NB4 (cell line): ENCODE measurements around the gene LRP2BP.

Experiments used
- DNase-seq: peaks from one replicate; pipeline ENCODE4 v3.0.0; 2010; ENCODE audit warnings: low read depth
- H3K4me3 ChIP-seq: one replicate; pipeline ENCODE4 v1.5.1; 2011; ENCODE audit warnings: mild to moderate bottlenecking, low read depth, low read length, moderate library complexity
- MYC ChIP-seq: IDR thresholded peaks from 2 replicates; pipeline ENCODE4 v1.6.1; 2011; ENCODE audit warnings: low read depth, low read length
- POLR2A ChIP-seq: IDR thresholded peaks from 2 replicates; pipeline ENCODE4 v1.6.1; 2011; ENCODE audit warnings: mild to moderate bottlenecking; ENCODE audit not compliant: insufficient read length; ENCODE audit errors: extremely low read depth
- TF ChIP-seq, protein P1 (sequence below): IDR thresholded peaks from one replicate; pipeline ENCODE4 v1.5.1; 2012; ENCODE audit warnings: low read depth, low read length
- TF ChIP-seq, protein P2 (sequence below): IDR thresholded peaks from 2 replicates; pipeline ENCODE4 v1.6.1; 2011; ENCODE audit warnings: low read depth, low read length

LRP2BP gene

DNA sequence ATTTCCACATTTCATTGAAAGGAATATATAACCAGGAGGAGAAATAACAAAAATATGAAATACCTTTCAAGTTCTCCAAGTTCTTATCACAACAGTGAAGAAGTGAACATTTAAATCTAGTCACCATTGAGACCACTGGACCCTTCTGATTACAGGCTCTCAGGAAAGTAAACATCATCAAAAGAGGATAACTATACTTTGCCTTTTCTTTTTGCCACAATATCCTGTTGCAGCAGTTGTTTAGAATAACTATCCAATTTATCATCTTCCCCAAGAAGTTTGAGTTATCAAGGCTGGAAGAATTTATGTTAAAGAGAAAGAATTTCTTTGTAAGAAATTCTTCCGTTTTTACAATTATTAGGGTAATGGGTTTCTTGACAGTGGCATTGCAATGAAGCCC, 3.6 kb downstream of the LRP2BP start:
- no peak for DNase-seq
- no peak overlapping the region for H3K4me3 ChIP-seq
- TF ChIP-seq MYC (no peak), POLR2A (no peak)
- TF ChIP-seq, protein P1, sequence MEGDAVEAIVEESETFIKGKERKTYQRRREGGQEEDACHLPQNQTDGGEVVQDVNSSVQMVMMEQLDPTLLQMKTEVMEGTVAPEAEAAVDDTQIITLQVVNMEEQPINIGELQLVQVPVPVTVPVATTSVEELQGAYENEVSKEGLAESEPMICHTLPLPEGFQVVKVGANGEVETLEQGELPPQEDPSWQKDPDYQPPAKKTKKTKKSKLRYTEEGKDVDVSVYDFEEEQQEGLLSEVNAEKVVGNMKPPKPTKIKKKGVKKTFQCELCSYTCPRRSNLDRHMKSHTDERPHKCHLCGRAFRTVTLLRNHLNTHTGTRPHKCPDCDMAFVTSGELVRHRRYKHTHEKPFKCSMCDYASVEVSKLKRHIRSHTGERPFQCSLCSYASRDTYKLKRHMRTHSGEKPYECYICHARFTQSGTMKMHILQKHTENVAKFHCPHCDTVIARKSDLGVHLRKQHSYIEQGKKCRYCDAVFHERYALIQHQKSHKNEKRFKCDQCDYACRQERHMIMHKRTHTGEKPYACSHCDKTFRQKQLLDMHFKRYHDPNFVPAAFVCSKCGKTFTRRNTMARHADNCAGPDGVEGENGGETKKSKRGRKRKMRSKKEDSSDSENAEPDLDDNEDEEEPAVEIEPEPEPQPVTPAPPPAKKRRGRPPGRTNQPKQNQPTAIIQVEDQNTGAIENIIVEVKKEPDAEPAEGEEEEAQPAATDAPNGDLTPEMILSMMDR: no peak
- TF ChIP-seq, protein P2, sequence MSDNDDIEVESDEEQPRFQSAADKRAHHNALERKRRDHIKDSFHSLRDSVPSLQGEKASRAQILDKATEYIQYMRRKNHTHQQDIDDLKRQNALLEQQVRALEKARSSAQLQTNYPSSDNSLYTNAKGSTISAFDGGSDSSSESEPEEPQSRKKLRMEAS: no peak

GRCh38 chr4:185390941-185391340, 4.8 kb downstream of the LRP2BP start:
- TF ChIP-seq POLR2A: no peak
- no peak for TF ChIP-seq MYC
- TF ChIP-seq, protein P2: no peak
- TF ChIP-seq, protein P1: no peak
- no peak overlapping the region for H3K4me3 ChIP-seq
- DNase-seq: no peak

GRCh38 chr4:185387957-185388356, 7.8 kb downstream of the LRP2BP start:
- no peak overlapping the region for H3K4me3 ChIP-seq
- no peak for TF ChIP-seq MYC
- TF ChIP-seq, protein P2: no peak

GRCh38 chr4:185384930-185385331, 10.8 kb downstream of the LRP2BP start:
- peak; percentile 6 for DNase-seq
- no peak overlapping the region for H3K4me3 ChIP-seq
- no peak for TF ChIP-seq MYC
- TF ChIP-seq, protein P2: no peak
- no peak for TF ChIP-seq POLR2A
- TF ChIP-seq, protein P1: no peak

More at GRCh38 chr4:185387957-185388356, 7.8 kb downstream of the LRP2BP start:
- DNase-seq: no peak

- DNase-seq: no peak
- no peak overlapping the region for H3K4me3 ChIP-seq
- TF ChIP-seq, protein P2: no peak
- TF ChIP-seq POLR2A: no peak
- TF ChIP-seq, protein P1: no peak
- no peak for TF ChIP-seq MYC
Observed at GRCh38 chr4:185384061-185384460, 11.7 kb downstream of the LRP2BP start.

DNA sequence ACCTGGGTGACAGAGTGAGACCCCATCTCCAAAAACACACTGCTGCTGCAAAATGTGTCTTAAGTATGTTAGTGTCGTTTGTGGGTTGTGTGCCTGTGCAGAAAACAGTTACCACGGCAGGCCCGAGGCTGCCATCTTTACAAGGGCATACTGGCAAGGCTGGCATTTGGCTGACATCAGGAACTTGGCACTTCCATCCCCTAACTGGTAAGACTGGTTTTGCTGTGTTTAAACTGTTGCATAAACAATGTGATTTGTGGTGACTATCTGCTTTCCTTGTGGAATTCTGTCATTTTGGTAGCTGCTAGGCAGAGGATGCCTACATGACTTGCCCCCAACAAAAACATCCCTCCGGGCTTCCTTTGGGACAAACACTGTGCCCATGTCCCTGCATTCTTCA, 12.3 kb downstream of the LRP2BP start:
- TF ChIP-seq, protein P1: no peak
- no peak for TF ChIP-seq POLR2A
- TF ChIP-seq, protein P2: no peak
- TF ChIP-seq MYC: no peak
- no peak for DNase-seq

More for the DNA sequence above, 12.3 kb downstream of the LRP2BP start:
- H3K4me3 ChIP-seq: no peak overlapping the region
